HepG2 (cell line): ENCODE data around the gene TRIM9. TPM values are rescaled to one million over a fixed set of nuclear protein-coding genes. Genes with fewer than 3 reads are reported as not detected.

Source experiments
- AFF4 ChIP-seq: sonication (generic); formaldehyde crosslinking; IDR thresholded peaks from 2 replicates; pipeline ENCODE4 v1.4.0; 2020; ENCODE audit warnings: missing genetic modification reagents
- FOXJ3 ChIP-seq: sonication (generic); formaldehyde crosslinking; IDR thresholded peaks from 2 replicates; pipeline ENCODE4 v1.4.0; 2020; ENCODE audit warnings: missing genetic modification reagents, mild to moderate bottlenecking, borderline replicate concordance
- HES4 ChIP-seq: sonication (generic); formaldehyde crosslinking; IDR thresholded peaks from 2 replicates; pipeline ENCODE4 v1.9.0; 2021; ENCODE audit warnings: mild to moderate bottlenecking, missing genetic modification reagents, borderline replicate concordance
- HMGXB4 ChIP-seq, 2 experiments: sonication (generic) in 1 of 2; formaldehyde crosslinking in 1 of 2; IDR thresholded peaks; 2 replicates each; pipeline versions ENCODE4 v1.4.0 to v1.6.1; 2018 to 2020; ENCODE audit warnings: missing genetic modification reagents in 2 of 2, borderline replicate concordance in 1 of 2, low read depth in 1 of 2, mild to moderate bottlenecking in 1 of 2, missing biosample characterization in 1 of 2
- HNRNPLL ChIP-seq: fragments of 200-400 bp; formaldehyde crosslinking; IDR thresholded peaks from 2 replicates; pipeline ENCODE4 v1.6.1; 2017; ENCODE audit warnings: mild to moderate bottlenecking, low read depth, low read length; ENCODE audit not compliant: poor library complexity, severe bottlenecking
- NFATC3 ChIP-seq: sonication (generic); formaldehyde crosslinking; IDR thresholded peaks from 2 replicates; pipeline ENCODE4 v1.5.1; 2020; ENCODE audit warnings: mild to moderate bottlenecking, missing genetic modification reagents
- SP1 ChIP-seq, 2 experiments: fragments of 450-650 bp in 1 of 2; sonication (generic) in 1 of 2; formaldehyde crosslinking in 1 of 2; IDR thresholded peaks; 2 replicates each; pipeline versions ENCODE4 v1.4.0 to v1.6.1; 2016 to 2020; ENCODE audit warnings: missing genetic modification reagents in 1 of 2
- THAP7 ChIP-seq: sonication (generic); formaldehyde crosslinking; IDR thresholded peaks from 2 replicates; pipeline ENCODE4 v1.8.1; 2023; ENCODE audit warnings: mild to moderate bottlenecking, missing genetic modification reagents
- ZHX2 ChIP-seq, 2 experiments: sonication (generic) in 1 of 2; formaldehyde crosslinking in 1 of 2; IDR thresholded peaks; 2 replicates each; pipeline versions ENCODE4 v1.6.1 to v1.9.0; 2014 to 2022; ENCODE audit warnings: antibody characterized with exemption in 1 of 2, borderline replicate concordance in 1 of 2, inconsistent platforms in 1 of 2, low read depth in 1 of 2, missing genetic modification reagents in 1 of 2
- ZNF430 ChIP-seq: sonication (generic); formaldehyde crosslinking; IDR thresholded peaks from 2 replicates; pipeline ENCODE4 v1.9.0; 2021; ENCODE audit warnings: mild to moderate bottlenecking, missing genetic modification reagents
- ZNF501 ChIP-seq: sonication (generic); formaldehyde crosslinking; IDR thresholded peaks from 2 replicates; pipeline ENCODE4 v1.5.1; 2020; ENCODE audit warnings: mild to moderate bottlenecking, moderate library complexity, missing genetic modification reagents
- ZNF777 ChIP-seq: sonication (generic); formaldehyde crosslinking; IDR thresholded peaks from 2 replicates; pipeline ENCODE4 v1.4.0; 2020; ENCODE audit warnings: missing genetic modification reagents
- ZSCAN12 ChIP-seq: sonication (generic); formaldehyde crosslinking; IDR thresholded peaks from 2 replicates; pipeline ENCODE4 v1.9.0; 2021; ENCODE audit warnings: mild to moderate bottlenecking, missing genetic modification reagents
- polyA plus RNA-seq, 8 experiments: library from polyadenylated mRNA; depleted of rRNA in 3 of 8; stranded (reverse) in 7 of 8; unstranded in 1 of 8; fragments of >200 nt; fragmentation: Illumina TruSeq in 4 of 8; extraction: Trizol in 4 of 8; gene quantifications; 2 replicates each; pipeline versions ENCODE4 v1.2.1 to v1.2.3, GENCODE V29; 2011 to 2016; ENCODE audit warnings: low read depth in 4 of 8, missing spikeins in 1 of 8, mixed read lengths in 1 of 8; ENCODE audit not compliant: insufficient read depth in 1 of 8
- total RNA-seq, 5 experiments: library from RNA; depleted of rRNA; stranded (reverse); fragments of >200 nt; fragmentation: Illumina TruSeq; extraction: Trizol; gene quantifications; 2 replicates each; pipeline ENCODE4 v1.2.3, GENCODE V29; 2016; ENCODE audit warnings: low read depth in 1 of 5

The TRIM9 gene
- total and polyA plus RNA-seq, 2 of the 13 experiments (the other 11 are each of a cell fraction or from before 2014, with no cell fraction given) = 0.04 to 0.07 TPM

- TF ChIP-seq AFF4 (no peak), ZNF501 (CRISPR knock-in tag) (no peak), SP1 (IDR thresholded peaks at IDR 0.05) (no peak), SP1 (CRISPR knock-in tag; IDR thresholded peaks at IDR 0.05) (no peak), ZNF777 (CRISPR knock-in tag) (no peak), ZHX2 (IDR thresholded peaks at IDR 0.05; ENCODE audit: low read depth) (no peak), ZHX2 (CRISPR knock-in tag; IDR thresholded peaks at IDR 0.05; ENCODE audit: borderline replicate concordance) (no peak), ZSCAN12 (no peak), HNRNPLL (no peak), NFATC3 (no peak), HES4 (no peak), THAP7 (CRISPR knock-in tag) (no peak), ZNF430 (CRISPR knock-in tag) (no peak), HMGXB4 (CRISPR knock-in tag; IDR thresholded peaks at IDR 0.05; ENCODE audit: borderline replicate concordance in 1 of 2, low read depth in 1 of 2) (no peak), FOXJ3 (no peak)
Observed at GRCh38 chr14:51023964-51024363, 70.9 kb downstream of the TRIM9 start (continued).
